A549 (cell line): ENCODE measurements around the gene TEKT3. TPM values are rescaled to one million over a fixed set of nuclear protein-coding genes. Genes with fewer than 3 reads are reported as not detected.

Experiments used
- ATAC-seq, 2 experiments: fragments of 200-7000 bp in 1 of 2; fragments of >200 bp in 1 of 2; cut with Nextera tagmentation in 1 of 2; cut with Tn5 transposase in 1 of 2; 3 replicates each; pipeline versions ENCODE4 v1.8.0 to v1.9.1; 2018 to 2020; ENCODE audit warnings: mild to moderate bottlenecking in 1 of 2, moderate library complexity in 1 of 2
- CTCF ChIA-PET: fragments of 300-600 bp; sonication (Branson Sonifier 250); formaldehyde crosslinking; extraction: SDS; loops from one replicate; lab custom pipeline; 2021; ENCODE audit warnings: antibody characterized with exemption, inconsistent platforms; lab: Yijun Ruan, JAX
- POLR2A ChIA-PET: fragments of 350-600 bp; formaldehyde crosslinking; extraction: SDS; loops from one replicate; lab custom pipeline; 2021; ENCODE audit warnings: antibody characterized with exemption, inconsistent platforms; lab: Yijun Ruan, JAX
- DNase-seq, 2 experiments: peaks; one replicate each; pipeline versions ENCODE4 v3.0.0 to v3.0.0-alpha.2; 2011 to 2016; ENCODE audit warnings: low read depth in 1 of 2, low spot score in 1 of 2
- FAIRE-seq: peaks from 2 replicates; lab custom pipeline; 2011; peaks lifted over from hg19 to GRCh38; lab: Jason Lieb, UNC
- H3K27ac ChIP-seq, 2 experiments: fragments of >200 bp; sonication (Bioruptor Twin); formaldehyde crosslinking; 3 replicates each; pipeline ENCODE4 v1.5.1; 2016 to 2017
- H3K4me1 ChIP-seq: fragments of >200 bp; sonication (Bioruptor Twin); formaldehyde crosslinking; 3 replicates; pipeline ENCODE4 v1.6.1; 2016
- H3K4me2 ChIP-seq: fragments of >200 bp; sonication (Bioruptor Twin); formaldehyde crosslinking; 3 replicates; pipeline ENCODE4 v1.6.1; 2016
- H3K4me3 ChIP-seq: fragments of >200 bp; sonication (Bioruptor Twin); formaldehyde crosslinking; 3 replicates; pipeline ENCODE4 v1.5.1; 2016
- H3K9me3 ChIP-seq: fragments of >200 bp; sonication (Bioruptor Twin); formaldehyde crosslinking; 3 replicates; pipeline ENCODE4 v1.6.1; 2016
- CEBPB ChIP-seq, 2 experiments: fragments of >200 bp in 1 of 2; sonication (Bioruptor Twin) in 1 of 2; formaldehyde crosslinking in 1 of 2; IDR thresholded peaks; 2 replicates each; pipeline ENCODE4 v1.6.1; 2012 to 2016
- EHF ChIP-seq: fragments of 250-450 bp; sonication (Bioruptor Pico); IDR thresholded peaks from 2 replicates; pipeline ENCODE4 v1.5.0; 2020; ENCODE audit warnings: mild to moderate bottlenecking
- FOSL2 ChIP-seq, 2 experiments: fragments of 450-650 bp in 1 of 2; fragments of >200 bp in 1 of 2; sonication (Bioruptor Twin) in 1 of 2; formaldehyde crosslinking; IDR thresholded peaks; 2 replicates each; pipeline versions ENCODE4 v1.5.0 to v1.6.1; 2016 to 2020; ENCODE audit warnings: mild to moderate bottlenecking in 1 of 2, moderate library complexity in 1 of 2
- FOXS1 ChIP-seq: fragments of 250-450 bp; sonication (Bioruptor Pico); IDR thresholded peaks from 2 replicates; pipeline ENCODE4 v1.5.0; 2020; ENCODE audit warnings: mild to moderate bottlenecking, moderate library complexity
- GATA3 ChIP-seq: IDR thresholded peaks from 2 replicates; pipeline ENCODE4 v1.6.1; 2012; ENCODE audit warnings: borderline replicate concordance
- HDAC2 ChIP-seq: fragments of 200-600 bp; sonication (generic); IDR thresholded peaks from 2 replicates; pipeline ENCODE4 v1.6.1; 2016
- HOXB13 ChIP-seq: fragments of 250-450 bp; sonication (Bioruptor Pico); IDR thresholded peaks from 2 replicates; pipeline ENCODE4 v1.5.0; 2020; ENCODE audit warnings: low read depth, mild to moderate bottlenecking, moderate library complexity
- HOXB5 ChIP-seq: fragments of 250-450 bp; sonication (Bioruptor Pico); IDR thresholded peaks from 2 replicates; pipeline ENCODE4 v1.5.0; 2020; ENCODE audit warnings: mild to moderate bottlenecking, moderate library complexity
- MAFK ChIP-seq: fragments of 450-650 bp; IDR thresholded peaks from 2 replicates; pipeline ENCODE4 v1.6.1; 2014; ENCODE audit not compliant: partially characterized antibody
- MAX ChIP-seq: IDR thresholded peaks from 2 replicates; pipeline ENCODE4 v1.6.1; 2012
- MYC ChIP-seq: IDR thresholded peaks from 2 replicates; pipeline ENCODE4 v1.6.1; 2012; ENCODE audit warnings: mild to moderate bottlenecking, inconsistent platforms, low read length, improper control_type of control experiment, borderline replicate concordance
- NFE2L2 ChIP-seq: fragments of 150-350 bp; conservative IDR thresholded peaks from 2 replicates; pipeline ENCODE4 v1.6.1; 2014; ENCODE audit warnings: low read length
- PHF8 ChIP-seq: fragments of 200-600 bp; sonication (generic); IDR thresholded peaks from 2 replicates; pipeline ENCODE4 v1.6.1; 2016; ENCODE audit warnings: low read depth, mild to moderate bottlenecking, antibody characterized with exemption, moderate library complexity, borderline replicate concordance
- POLR2AphosphoS2 ChIP-seq: conservative IDR thresholded peaks from 2 replicates; pipeline ENCODE4 v1.6.1; 2012; ENCODE audit warnings: low read length, improper control_type of control experiment, inconsistent platforms
- SMC3 ChIP-seq: fragments of >200 bp; sonication (Bioruptor Twin); formaldehyde crosslinking; IDR thresholded peaks from 3 replicates; pipeline ENCODE4 v1.6.1; 2018; ENCODE audit warnings: inconsistent platforms
- ZFP36 ChIP-seq: fragments of 450-650 bp; IDR thresholded peaks from 2 replicates; pipeline ENCODE4 v1.6.1; 2014; ENCODE audit warnings: borderline replicate concordance; ENCODE audit not compliant: partially characterized antibody
- ZNF302 ChIP-seq: fragments of 250-450 bp; sonication (Bioruptor Pico); IDR thresholded peaks from 2 replicates; pipeline ENCODE4 v1.9.0; 2021; ENCODE audit warnings: inconsistent platforms, mild to moderate bottlenecking, moderate library complexity
- WGBS: methylation state at CpG from one replicate; pipeline ENCODE4 v1.1.6; 2017; ENCODE audit errors: missing lambda C conversion rate; 5-methylcytosine and 5-hydroxymethylcytosine counted together
- polyA plus RNA-seq, 4 experiments: library from polyadenylated mRNA; depleted of rRNA in 3 of 4; stranded (reverse); fragments of >200 nt; fragmentation: RNase III in 1 of 4; extraction: RNeasy Plus Mini Kit Qiagen cat#74134 plus additional on column Dnase treatment in 1 of 4; gene quantifications; 2 replicates in 3 of 4; 3 replicates in 1 of 4; pipeline ENCODE4 v1.2.3, GENCODE V29; 2011 to 2017
- TF ChIP-seq, protein P1 (sequence below): fragments of 250-450 bp; sonication (Bioruptor Pico); IDR thresholded peaks from 2 replicates; pipeline ENCODE4 v1.5.0; 2021; ENCODE audit warnings: mild to moderate bottlenecking, moderate library complexity, borderline replicate concordance
- TF ChIP-seq, protein P2 (sequence below): fragments of >200 bp; sonication (Bioruptor Twin); formaldehyde crosslinking; IDR thresholded peaks from 3 replicates; pipeline ENCODE4 v1.5.1; 2016
- TF ChIP-seq, protein P3 (sequence below): fragments of >200 bp; sonication (Bioruptor Twin); formaldehyde crosslinking; IDR thresholded peaks from 3 replicates; pipeline ENCODE4 v1.6.1; 2016

Gene TEKT3
- polyA plus RNA-seq, 2 of the 4 experiments (the other 2 are of a cell fraction), result 0.17 to 0.21 TPM

- POLR2A ChIA-PET, result no interaction called here
- peak; percentile 65 for FAIRE-seq
These were observed 47.8 kb downstream of the TEKT3 start for GRCh38 chr17:15293558-15293957.

DNA sequence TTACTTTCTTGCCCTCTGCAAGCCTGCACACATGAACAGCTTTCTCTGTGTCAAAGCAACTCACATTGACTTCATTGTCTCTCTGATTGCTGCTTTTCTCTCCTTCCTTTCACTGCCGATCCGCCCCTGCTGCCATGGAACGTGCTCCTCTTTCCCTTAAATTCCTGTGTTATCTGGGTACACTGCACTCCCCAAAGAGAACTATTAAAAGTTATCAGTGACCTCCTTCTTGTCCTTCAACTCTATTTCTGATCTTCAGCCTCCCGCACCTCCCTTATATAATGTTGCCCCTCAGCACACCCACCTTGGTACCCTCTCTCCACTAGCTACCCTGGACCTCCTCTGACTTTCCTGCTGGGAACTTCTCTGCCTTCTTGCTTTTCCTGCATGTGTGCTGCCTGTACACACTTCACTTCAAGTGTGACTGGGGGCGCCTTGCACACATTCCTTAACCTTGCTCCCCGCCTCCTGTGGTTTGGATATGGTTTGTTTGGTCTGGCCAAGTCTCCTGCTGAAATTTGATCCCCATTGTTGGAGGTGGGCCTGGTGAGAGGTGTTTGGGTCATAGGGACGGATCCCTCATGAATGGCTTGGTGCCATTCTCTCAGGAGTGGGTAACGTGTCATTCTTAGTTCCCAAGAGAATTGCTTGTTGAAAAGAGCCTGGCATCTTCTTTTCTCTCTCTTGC, 49.6 kb downstream of the TEKT3 start:
- no peak overlapping the region for H3K4me2 ChIP-seq
- peak overlapping the region in 1 of 2 experiments; percentile 10; a peak in 2 of 6 replicates for H3K27ac ChIP-seq
- TF ChIP-seq ZFP36 (no peak), POLR2AphosphoS2 (no peak), PHF8 (no peak)
- TF ChIP-seq, protein P1, sequence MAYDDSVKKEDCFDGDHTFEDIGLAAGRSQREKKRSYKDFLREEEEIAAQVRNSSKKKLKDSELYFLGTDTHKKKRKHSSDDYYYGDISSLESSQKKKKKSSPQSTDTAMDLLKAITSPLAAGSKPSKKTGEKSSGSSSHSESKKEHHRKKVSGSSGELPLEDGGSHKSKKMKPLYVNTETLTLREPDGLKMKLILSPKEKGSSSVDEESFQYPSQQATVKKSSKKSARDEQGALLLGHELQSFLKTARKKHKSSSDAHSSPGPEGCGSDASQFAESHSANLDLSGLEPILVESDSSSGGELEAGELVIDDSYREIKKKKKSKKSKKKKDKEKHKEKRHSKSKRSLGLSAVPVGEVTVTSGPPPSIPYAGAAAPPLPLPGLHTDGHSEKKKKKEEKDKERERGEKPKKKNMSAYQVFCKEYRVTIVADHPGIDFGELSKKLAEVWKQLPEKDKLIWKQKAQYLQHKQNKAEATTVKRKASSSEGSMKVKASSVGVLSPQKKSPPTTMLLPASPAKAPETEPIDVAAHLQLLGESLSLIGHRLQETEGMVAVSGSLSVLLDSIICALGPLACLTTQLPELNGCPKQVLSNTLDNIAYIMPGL (CRISPR knock-in tag), result no peak
- no peaks in the 10 kb centered on the region for H3K9me3 ChIP-seq
- FAIRE-seq (peak; percentile 39), DNase-seq (no peak), ATAC-seq (no peak)
- peaks cover 21% of the 10 kb centered on the region for H3K4me1 ChIP-seq
- 87% methylated on average over 8 of the region's 8 CpGs for WGBS
- POLR2A ChIA-PET, result no interaction called here
- H3K4me3 ChIP-seq, result no peak overlapping the region
- CTCF ChIA-PET, result interaction anchor here (0.6 to 1.5 kb wide), 4 partner anchors 27 to 140 kb away, joined by 3 to 6 read pairs (median 3); no protein-coding TSS in a partner anchor

More at GRCh38 chr17:15293558-15293957, 47.8 kb downstream of the TEKT3 start:
- peaks cover 21% of the 10 kb centered on the region for H3K4me1 ChIP-seq
- H3K4me2 ChIP-seq, result no peak overlapping the region
- 56% methylated on average over 3 of the region's 3 CpGs for WGBS
- ATAC-seq, result no peak
- H3K9me3 ChIP-seq, result no peaks in the 10 kb centered on the region
- H3K27ac ChIP-seq, result no peak overlapping the region
- TF ChIP-seq, protein P2, sequence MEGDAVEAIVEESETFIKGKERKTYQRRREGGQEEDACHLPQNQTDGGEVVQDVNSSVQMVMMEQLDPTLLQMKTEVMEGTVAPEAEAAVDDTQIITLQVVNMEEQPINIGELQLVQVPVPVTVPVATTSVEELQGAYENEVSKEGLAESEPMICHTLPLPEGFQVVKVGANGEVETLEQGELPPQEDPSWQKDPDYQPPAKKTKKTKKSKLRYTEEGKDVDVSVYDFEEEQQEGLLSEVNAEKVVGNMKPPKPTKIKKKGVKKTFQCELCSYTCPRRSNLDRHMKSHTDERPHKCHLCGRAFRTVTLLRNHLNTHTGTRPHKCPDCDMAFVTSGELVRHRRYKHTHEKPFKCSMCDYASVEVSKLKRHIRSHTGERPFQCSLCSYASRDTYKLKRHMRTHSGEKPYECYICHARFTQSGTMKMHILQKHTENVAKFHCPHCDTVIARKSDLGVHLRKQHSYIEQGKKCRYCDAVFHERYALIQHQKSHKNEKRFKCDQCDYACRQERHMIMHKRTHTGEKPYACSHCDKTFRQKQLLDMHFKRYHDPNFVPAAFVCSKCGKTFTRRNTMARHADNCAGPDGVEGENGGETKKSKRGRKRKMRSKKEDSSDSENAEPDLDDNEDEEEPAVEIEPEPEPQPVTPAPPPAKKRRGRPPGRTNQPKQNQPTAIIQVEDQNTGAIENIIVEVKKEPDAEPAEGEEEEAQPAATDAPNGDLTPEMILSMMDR, result no peak
- TF ChIP-seq NFE2L2 (no peak), HOXB5 (CRISPR knock-in tag) (no peak), FOXS1 (no peak), HOXB13 (CRISPR knock-in tag) (no peak), SMC3 (no peak), HDAC2 (no peak), MYC (no peak), MAX (no peak), ZNF302 (no peak)
- TF ChIP-seq, protein P3, sequence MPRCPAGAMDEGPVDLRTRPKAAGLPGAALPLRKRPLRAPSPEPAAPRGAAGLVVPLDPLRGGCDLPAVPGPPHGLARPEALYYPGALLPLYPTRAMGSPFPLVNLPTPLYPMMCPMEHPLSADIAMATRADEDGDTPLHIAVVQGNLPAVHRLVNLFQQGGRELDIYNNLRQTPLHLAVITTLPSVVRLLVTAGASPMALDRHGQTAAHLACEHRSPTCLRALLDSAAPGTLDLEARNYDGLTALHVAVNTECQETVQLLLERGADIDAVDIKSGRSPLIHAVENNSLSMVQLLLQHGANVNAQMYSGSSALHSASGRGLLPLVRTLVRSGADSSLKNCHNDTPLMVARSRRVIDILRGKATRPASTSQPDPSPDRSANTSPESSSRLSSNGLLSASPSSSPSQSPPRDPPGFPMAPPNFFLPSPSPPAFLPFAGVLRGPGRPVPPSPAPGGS, result no peak
- DNase-seq, result no peak
- CTCF ChIA-PET, result interaction anchor here (1.0 to 2.0 kb wide), 4 partner anchors 10 to 209 kb away, joined by 4 to 6 read pairs (median 5); no protein-coding TSS in a partner anchor
- H3K4me3 ChIP-seq, result no peak overlapping the region

DNA sequence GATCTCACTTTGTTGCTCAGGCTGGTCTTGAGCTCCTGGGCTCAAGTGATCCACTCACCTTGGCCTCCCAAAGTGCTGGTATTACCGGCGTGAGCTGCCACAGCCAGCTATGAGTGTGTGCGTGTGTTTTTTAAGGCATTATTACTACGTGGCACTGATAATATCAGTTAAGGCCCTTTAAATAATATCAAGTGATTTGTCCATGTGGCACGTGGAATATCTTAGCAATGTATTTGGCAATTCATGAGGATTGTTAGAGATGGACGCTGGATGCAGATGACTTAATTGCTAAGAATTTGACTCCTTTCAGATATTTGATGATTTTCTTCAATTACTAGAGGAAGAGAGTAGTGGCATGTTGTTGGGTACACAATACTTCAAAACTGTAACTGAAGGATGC, 50.8 kb downstream of the TEKT3 start:
- POLR2A ChIA-PET, result interaction anchor here (1.3 kb wide), 1 partner anchor 12 kb away, joined by 10 read pairs; no protein-coding TSS in a partner anchor

More for the DNA sequence above, 50.8 kb downstream of the TEKT3 start:
- CTCF ChIA-PET, result interaction anchor here (1.0 to 2.0 kb wide), 3 partner anchors 27 to 212 kb away, joined by 3 to 6 read pairs (median 6); no protein-coding TSS in a partner anchor
- Histone ChIP-seq H3K9me3 (no peaks in the 10 kb centered on the region), H3K4me2 (peak overlapping the region; percentile 72; the same call in 2 of the 3 replicates), H3K4me1 (peaks cover 21% of the 10 kb centered on the region), H3K4me3 (no peak overlapping the region)
- no peak for DNase-seq
- no peak for ATAC-seq
- TF ChIP-seq MAFK (no peak), EHF (CRISPR knock-in tag) (no peak), CEBPB (IDR thresholded peaks at IDR 0.05) (peak in 1 of 2 experiments; percentile 61; a peak in 2 of 4 replicates), FOSL2 (IDR thresholded peaks at IDR 0.05) (no peak), FOSL2 (CRISPR knock-in tag; IDR thresholded peaks at IDR 0.05) (peak; percentile 39; the same call in 1 of the 2 replicates), GATA3 (peak; percentile 56; the same call in 1 of the 2 replicates), MAX (peak; percentile 25; the same call in 1 of the 2 replicates)
- TF ChIP-seq, all 56 proteins: peak for 4
- peak overlapping the region; percentile 59 to 85 for H3K27ac ChIP-seq
- FAIRE-seq, result no peak
- WGBS, result 68% methylated on average over 6 of the region's 6 CpGs
